ENCODE results near the gene AGXT.

AGXT gene

DNA sequence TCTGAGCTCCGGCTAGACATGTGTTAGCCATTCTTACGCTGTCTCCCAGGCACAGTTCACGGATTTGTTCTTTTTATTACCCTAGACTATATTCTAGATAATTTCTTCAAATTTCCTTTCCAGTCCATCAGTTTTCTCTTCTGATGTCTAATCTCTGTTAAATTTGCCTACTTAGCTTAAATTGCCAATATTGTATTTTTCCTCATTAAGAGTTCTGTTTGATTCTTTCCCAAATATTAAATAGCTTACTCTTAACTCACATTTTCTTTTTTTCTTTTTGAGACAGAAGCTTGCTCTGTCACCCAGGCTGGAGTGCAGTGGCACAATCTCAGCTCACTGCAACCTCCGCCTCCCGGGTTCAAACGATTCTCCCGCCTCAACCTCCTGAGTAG, 58.8 kb downstream of the AGXT start:
- ATAC-seq: no peak
- TF ChIP-seq CREB5 (CRISPR knock-in tag; IDR thresholded peaks at IDR 0.05; ENCODE audit: low read depth) (no peak), GLIS3 (CRISPR knock-in tag; IDR thresholded peaks at IDR 0.05) (no peak), ZC3H10 (CRISPR knock-in tag; IDR thresholded peaks at IDR 0.05) (no peak)

- TF ChIP-seq RARB (CRISPR knock-in tag; IDR thresholded peaks at IDR 0.05) (no peak), ISL1 (CRISPR knock-in tag; IDR thresholded peaks at IDR 0.05) (no peak), ZNF8 (CRISPR knock-in tag; IDR thresholded peaks at IDR 0.05) (no peak), ARNTL (CRISPR knock-in tag; IDR thresholded peaks at IDR 0.05; ENCODE audit: borderline replicate concordance, low read depth) (no peak), GLIS3 (CRISPR knock-in tag; IDR thresholded peaks at IDR 0.05) (no peak), OSR1 (CRISPR knock-in tag; IDR thresholded peaks at IDR 0.05) (no peak), ZFP3 (CRISPR knock-in tag; IDR thresholded peaks at IDR 0.05) (no peak), TOX (CRISPR knock-in tag; IDR thresholded peaks at IDR 0.05; ENCODE audit: borderline replicate concordance) (no peak), ZFP30 (CRISPR knock-in tag; IDR thresholded peaks at IDR 0.05) (no peak), ZNF70 (CRISPR knock-in tag; IDR thresholded peaks at IDR 0.05) (no peak), ESRRG (CRISPR knock-in tag; IDR thresholded peaks at IDR 0.05) (no peak), BACH2 (CRISPR knock-in tag; IDR thresholded peaks at IDR 0.05; ENCODE audit: borderline replicate concordance) (no peak), CSRNP3 (CRISPR knock-in tag; IDR thresholded peaks at IDR 0.05) (no peak), ZNF565 (CRISPR knock-in tag; conservative IDR thresholded peaks at IDR 0.05; ENCODE audit: low read depth) (no peak), CSDC2 (CRISPR knock-in tag; IDR thresholded peaks at IDR 0.05) (no peak), CREB5 (CRISPR knock-in tag; IDR thresholded peaks at IDR 0.05; ENCODE audit: low read depth) (no peak), ZC3H10 (CRISPR knock-in tag; IDR thresholded peaks at IDR 0.05) (no peak)
- TF ChIP-seq, protein P1, sequence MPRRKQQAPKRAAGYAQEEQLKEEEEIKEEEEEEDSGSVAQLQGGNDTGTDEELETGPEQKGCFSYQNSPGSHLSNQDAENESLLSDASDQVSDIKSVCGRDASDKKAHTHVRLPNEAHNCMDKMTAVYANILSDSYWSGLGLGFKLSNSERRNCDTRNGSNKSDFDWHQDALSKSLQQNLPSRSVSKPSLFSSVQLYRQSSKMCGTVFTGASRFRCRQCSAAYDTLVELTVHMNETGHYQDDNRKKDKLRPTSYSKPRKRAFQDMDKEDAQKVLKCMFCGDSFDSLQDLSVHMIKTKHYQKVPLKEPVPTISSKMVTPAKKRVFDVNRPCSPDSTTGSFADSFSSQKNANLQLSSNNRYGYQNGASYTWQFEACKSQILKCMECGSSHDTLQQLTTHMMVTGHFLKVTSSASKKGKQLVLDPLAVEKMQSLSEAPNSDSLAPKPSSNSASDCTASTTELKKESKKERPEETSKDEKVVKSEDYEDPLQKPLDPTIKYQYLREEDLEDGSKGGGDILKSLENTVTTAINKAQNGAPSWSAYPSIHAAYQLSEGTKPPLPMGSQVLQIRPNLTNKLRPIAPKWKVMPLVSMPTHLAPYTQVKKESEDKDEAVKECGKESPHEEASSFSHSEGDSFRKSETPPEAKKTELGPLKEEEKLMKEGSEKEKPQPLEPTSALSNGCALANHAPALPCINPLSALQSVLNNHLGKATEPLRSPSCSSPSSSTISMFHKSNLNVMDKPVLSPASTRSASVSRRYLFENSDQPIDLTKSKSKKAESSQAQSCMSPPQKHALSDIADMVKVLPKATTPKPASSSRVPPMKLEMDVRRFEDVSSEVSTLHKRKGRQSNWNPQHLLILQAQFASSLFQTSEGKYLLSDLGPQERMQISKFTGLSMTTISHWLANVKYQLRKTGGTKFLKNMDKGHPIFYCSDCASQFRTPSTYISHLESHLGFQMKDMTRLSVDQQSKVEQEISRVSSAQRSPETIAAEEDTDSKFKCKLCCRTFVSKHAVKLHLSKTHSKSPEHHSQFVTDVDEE (CRISPR knock-in tag; IDR thresholded peaks at IDR 0.05): no peak
- TF ChIP-seq, protein P2, sequence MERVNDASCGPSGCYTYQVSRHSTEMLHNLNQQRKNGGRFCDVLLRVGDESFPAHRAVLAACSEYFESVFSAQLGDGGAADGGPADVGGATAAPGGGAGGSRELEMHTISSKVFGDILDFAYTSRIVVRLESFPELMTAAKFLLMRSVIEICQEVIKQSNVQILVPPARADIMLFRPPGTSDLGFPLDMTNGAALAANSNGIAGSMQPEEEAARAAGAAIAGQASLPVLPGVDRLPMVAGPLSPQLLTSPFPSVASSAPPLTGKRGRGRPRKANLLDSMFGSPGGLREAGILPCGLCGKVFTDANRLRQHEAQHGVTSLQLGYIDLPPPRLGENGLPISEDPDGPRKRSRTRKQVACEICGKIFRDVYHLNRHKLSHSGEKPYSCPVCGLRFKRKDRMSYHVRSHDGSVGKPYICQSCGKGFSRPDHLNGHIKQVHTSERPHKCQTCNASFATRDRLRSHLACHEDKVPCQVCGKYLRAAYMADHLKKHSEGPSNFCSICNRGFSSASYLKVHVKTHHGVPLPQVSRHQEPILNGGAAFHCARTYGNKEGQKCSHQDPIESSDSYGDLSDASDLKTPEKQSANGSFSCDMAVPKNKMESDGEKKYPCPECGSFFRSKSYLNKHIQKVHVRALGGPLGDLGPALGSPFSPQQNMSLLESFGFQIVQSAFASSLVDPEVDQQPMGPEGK (CRISPR knock-in tag; IDR thresholded peaks at IDR 0.05; ENCODE audit: borderline replicate concordance): no peak
- no peak for ATAC-seq
These were observed 60.1 kb downstream of the AGXT start for GRCh38 chr2:240928476-240929363.

DNA sequence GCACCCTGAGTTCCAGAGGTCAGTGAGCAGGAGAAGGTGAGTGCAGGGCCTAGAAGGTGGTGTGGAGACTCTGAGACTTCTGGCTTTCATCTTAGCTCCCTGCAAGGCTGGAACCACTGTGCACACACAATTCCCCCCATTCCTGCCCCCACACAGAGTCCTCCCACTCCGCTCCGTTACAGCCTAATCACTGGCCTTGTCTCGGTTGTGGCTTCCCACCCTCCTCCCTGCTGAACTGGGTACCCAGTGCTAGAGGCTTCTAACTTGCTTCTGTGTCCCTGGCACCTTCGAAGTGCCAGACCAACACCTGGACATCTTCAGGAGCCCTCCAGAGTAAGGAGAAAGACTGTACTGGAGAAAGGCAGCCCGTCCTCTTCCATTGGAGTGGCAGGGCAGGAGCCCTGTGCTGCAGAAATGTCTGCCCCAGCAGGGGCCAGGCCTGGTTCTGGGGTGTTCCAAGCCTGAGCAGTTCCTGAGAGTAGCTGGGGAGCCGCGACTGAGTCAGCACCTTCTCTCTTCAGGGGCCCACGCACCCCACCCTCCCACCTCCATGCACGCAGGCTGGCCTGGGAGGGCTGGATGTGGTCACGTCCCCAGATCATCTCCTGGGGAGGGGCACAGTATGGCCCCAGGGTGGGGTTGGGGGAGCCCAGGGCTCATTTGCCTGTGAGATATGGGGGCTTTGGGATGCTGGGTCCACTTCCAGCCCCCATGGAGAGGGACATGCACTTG, 60.9 kb downstream of the AGXT start:
- no peak for ATAC-seq
- TF ChIP-seq ZNF8 (CRISPR knock-in tag; IDR thresholded peaks at IDR 0.05): no peak
- TF ChIP-seq CSDC2 (CRISPR knock-in tag; IDR thresholded peaks at IDR 0.05): no peak
- no peak for TF ChIP-seq ISL1 (CRISPR knock-in tag; IDR thresholded peaks at IDR 0.05)
- TF ChIP-seq ZFP30 (CRISPR knock-in tag; IDR thresholded peaks at IDR 0.05): no peak
- no peak for TF ChIP-seq BACH2 (CRISPR knock-in tag; IDR thresholded peaks at IDR 0.05; ENCODE audit: borderline replicate concordance)
- no peak for TF ChIP-seq ZC3H10 (CRISPR knock-in tag; IDR thresholded peaks at IDR 0.05)
- no peak for TF ChIP-seq TOX (CRISPR knock-in tag; IDR thresholded peaks at IDR 0.05; ENCODE audit: borderline replicate concordance)
- no peak for TF ChIP-seq ZNF565 (CRISPR knock-in tag; conservative IDR thresholded peaks at IDR 0.05; ENCODE audit: low read depth)
- no peak for TF ChIP-seq OSR1 (CRISPR knock-in tag; IDR thresholded peaks at IDR 0.05)
- no peak for TF ChIP-seq PPARA (CRISPR knock-in tag; IDR thresholded peaks at IDR 0.05; ENCODE audit: borderline replicate concordance)
- TF ChIP-seq CREB5 (CRISPR knock-in tag; IDR thresholded peaks at IDR 0.05; ENCODE audit: low read depth): no peak
- TF ChIP-seq ZNF70 (CRISPR knock-in tag; IDR thresholded peaks at IDR 0.05): no peak
- no peak for TF ChIP-seq ZFP3 (CRISPR knock-in tag; IDR thresholded peaks at IDR 0.05)
